Amniotic epithelial cell (primary cell): ENCODE measurements around the gene HEG1.
A peak's percentile ranks its signal among the peaks of the same experiment; 100 is the strongest.

Source experiments
- DNase-seq: peaks from one replicate; pipeline ENCODE4 v3.0.0-alpha.2; 2010; ENCODE audit warnings: low read depth

Gene HEG1

DNA sequence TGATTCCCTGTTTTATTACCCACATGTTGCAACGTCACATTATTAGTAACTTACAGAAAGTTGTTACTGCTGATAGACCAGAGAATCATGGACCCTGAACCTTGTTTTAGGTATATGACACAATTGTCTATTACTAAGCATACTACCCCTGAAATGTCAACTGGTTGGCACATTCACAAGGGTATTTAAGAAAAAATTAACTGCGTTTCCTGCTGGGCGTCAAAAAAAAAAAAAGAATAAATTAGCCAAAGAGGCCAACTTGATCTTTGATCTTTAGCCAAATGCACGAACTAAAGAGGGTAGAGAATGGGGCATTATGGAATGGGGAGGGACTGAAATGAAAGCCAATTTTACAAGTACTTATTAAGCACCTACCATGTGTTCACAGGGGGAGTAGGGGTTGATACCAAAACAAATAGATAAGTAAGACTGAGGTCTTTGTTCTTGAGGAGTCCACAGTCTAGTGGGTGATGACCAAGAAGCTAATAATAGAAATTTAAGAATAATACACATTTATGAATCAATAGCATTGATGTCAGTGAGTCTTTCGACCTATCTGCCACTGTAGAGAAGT lies 103.4 kb downstream of the HEG1 start:
- DNase-seq: no peak

DNA sequence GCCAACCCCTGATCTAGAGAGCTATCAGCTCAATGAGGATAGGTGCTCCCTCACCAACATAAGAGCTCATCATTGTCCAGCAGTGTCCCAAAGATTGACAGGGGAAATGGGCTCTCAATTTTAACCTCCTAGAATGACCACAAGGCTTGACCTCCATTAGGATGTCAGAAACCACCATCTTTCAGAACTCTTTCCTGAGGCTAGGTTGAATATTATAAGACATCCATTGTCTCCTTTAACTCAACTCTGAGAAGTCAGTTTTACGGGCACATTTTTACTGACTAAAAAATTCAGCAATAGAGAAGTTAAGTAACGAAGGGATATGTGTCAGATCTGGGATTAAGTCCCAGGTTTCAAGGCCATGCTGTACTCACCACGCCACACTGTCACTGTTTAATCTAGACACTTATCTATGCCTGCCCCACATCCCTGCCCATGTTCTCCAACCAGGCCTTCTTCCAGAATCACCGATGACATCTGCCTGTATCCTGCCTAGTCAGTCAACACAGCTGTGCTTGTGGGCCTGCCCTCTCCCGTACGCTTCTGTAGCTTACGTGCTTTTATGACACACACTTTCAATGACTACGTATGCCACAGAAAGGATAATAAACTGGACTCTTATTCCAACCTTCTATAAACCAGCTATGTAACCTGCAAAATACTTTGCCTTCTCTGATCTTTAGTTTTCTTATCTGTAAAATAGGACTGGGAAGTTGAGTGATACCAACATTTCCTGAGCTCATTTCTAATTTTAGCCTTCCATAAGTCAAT lies 104.1 kb downstream of the HEG1 start:
- peak; percentile 49 for DNase-seq

DNA sequence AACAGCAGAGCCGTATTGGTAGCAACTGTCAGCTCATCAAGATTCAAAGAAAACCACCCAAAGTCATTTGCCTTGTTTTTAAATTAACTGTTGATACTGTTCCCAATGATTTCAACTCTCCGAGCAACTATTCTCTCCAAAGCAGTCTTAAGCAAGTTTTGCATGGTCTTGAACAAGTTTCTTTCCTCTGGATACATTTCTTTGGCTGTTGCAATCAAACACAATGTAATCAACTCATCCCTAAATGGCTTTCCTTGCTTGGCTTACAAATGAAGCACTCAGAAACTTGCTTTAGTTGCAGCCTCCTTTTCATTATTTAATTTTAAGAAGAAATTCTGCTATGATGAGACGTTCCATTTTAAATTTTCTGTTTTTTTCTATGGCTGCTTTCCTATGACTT lies 105.8 kb downstream of the HEG1 start:
- no peak for DNase-seq

DNA sequence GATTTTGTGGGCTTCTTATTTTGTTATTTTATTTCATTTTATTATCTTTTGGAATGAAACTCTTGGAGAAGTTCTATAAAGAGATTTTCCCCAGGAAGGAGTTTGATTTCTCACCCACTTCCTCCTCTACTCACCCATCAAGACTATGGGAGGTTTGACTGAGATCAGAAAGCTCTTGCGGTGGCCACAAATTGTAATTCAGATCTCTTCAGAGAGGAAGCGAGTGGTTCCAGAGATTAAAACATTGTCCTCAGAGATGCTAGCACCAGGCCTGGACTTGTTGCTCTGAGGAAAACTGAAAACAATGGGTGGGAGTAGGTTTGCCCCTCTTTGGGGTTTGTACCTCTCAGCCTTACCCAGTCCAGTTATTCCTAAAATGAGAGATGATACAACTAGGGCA lies 113.2 kb downstream of the HEG1 start:
- no peak for DNase-seq

DNA sequence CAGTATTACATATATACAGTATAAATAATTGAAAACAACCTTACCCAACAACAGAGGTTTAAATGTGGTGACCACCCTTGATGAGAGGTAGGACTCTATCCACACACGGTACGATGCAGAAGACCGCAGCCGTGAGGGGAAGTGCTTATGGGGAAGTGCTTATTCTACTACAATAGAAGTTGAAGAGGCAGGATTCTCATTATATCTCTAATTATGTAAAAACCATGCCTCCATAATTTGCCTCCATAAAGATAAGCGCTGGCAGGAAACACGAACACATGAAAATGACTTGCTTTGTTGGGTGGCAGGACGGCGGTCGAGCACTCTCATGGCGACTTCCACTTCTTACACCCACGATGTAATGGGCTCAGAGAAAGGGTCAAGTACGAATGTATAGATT lies 114.0 kb downstream of the HEG1 start:
- no peak for DNase-seq

DNA sequence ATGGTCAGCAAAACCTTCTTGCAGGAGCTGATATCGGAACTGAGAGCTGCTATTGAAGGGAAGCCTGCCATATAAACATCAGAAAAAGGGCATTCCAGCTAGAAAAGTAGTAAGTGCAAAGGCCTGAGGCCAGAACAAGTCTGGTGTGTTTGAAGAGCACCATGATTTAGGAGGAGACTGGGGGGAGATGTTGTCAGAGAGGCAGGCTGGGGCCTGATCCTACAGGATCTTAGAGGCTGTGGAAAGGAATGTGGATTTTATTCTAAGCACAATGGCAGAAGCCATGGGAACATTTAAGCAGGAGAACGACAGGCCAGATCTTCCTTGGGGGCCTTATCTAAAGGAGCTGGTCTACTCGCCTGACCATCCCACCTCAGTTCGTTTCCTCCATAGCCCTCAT lies 116.1 kb downstream of the HEG1 start:
- no peak for DNase-seq

DNA sequence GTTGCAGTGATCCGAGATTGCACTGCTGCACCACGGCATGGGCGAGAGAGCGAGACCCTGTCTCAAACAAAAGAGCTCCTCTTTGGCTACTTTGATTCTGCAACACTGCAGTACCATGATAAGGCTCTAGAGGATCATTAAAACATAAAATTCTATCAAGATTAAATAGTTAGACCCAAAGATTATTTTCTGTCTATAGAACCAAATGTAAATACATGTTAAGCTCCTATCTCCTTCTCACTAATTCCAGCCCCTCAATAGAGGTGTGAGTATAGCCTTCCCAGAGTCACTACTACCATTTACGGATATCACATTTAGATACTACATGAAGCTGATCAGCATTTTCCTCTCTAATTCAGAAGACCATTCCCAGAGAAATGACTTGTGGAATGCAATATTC lies 116.9 kb downstream of the HEG1 start:
- DNase-seq: no peak

DNA sequence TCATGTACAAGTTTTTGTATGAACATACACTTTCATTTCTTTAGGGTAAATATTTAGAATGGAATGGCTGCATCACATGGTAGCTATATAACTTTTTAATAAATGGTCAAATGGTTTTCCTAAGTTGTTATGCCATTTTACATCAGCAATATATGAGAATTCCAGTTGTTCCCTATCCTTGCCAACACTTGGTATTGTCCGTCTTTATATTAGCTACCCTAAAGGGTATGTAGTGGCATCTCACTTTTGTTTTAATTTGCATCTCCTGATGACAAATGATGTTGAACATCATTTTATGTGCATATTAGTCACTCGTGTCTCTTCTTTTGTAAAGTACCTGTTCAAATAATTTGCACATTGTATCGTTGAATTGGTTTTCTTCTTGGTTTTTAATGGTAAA lies 118.7 kb downstream of the HEG1 start:
- DNase-seq: no peak

DNA sequence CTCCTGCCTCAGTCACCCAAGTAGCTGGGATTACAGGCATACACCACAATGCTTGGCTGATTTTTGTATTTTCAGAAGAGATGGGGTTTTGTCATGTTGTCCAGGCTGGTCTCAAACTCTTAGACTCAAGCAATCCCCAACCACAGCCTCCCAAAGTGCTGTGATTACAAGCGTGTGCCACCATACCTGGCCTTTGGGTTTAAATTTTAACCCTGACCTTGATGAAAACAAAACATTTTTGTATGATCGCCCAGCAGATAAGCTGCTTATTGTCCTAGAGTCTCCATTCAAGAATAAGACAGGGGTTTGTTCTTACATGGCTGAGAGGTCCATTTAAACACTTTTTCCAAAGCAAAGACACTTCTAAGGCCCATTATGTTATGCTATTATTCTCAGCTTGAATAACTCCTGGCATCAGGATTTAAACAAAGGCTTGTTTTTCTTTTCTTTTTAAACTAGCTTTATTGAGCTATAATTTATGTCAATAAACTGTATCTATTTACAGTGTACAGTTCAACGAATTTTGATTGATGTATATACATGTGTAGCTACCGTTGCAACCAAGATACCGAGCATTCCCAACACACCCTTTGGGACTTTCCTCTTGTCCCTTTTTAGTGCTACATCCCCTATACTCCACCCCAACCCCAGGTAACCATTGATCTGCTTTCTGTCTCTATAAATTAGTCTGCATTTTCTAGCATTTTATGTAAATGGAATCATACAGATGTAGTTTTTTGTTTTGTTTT lies 119.8 kb downstream of the HEG1 start:
- no peak for DNase-seq

DNA sequence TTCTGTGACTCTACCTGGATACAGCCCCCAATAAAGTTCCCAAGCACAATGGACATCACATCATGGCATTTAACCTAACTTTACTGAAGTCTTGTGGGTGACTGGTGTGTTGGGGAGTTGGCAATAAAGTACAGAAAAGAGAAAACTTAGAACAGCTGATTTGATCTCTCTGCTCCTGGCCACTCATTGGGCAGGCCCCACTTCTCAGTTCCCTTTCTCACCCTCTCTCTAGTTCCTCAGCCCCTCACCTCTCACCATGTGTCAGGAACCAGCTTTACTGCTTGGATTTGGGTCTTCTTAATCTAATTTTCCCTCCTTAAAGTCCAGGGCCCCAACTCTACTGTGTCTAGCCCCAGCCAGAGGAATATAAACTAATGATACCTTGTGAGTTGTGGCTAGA lies 120.5 kb downstream of the HEG1 start:
- DNase-seq: no peak

DNA sequence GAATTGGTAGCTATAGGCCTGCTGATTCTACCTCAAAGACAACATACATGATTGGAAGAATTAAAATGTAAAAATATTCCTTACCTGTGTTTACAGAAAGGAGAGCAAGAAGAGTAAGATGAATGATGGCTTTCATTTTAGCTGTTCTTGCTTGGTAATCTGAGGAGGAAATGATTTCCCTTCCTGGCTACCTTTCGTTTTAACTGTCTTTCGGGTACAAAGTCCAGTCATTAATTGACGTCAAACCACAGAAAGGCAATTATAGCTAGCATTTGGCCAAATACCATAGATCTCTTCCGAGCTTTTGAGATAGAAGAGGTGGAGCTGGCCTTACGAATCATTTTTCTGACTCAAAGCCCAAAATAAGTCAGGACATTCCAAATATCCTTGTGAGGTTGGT lies 121.2 kb downstream of the HEG1 start, which contains the start of gene MUC13:
Gene MUC13, minus strand, starts transcription at position 175 of the 400 bp plus-strand sequence. Its CDS starts 39 bp downstream, at position 136.
- DNase-seq: no peak

DNA sequence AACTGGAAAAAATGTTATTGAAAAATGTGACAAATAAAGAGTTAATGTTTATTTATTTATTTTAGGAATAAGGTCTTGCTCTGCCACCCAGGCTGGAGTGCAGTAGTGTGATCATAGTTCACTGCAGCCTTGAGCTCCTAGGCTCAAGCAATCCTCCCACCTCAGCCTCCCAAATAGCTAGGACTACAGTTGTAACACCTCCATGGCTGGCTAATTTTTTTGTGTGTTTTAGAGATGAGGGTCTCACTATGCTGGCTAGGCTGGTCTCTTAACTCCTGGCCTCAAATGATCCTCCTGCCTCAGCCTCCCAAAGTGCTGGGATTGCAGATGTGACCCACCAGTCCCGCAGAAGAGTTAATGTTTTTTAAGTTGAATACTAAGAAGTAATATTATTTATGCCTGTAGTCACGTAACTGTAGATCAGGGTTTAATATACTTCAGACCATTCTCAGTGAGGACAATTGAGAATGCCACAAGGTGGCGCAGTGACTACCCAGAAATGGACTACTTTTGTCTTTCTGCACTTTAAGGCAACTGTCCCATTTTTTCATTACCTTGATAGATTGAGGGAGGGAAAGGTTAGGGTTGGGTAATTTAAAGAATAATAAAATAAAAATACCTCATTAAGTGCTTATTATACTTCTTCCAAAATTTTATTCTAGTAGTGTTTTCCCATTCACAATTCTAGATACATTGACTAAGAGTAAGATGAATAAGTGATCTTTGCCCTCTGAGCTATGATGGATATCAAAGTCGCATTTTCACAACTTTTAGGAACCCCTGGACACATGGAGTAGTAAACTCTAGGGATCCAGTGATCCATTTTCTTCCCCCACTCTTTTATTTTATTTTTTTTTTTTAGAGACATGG lies 127.2 kb downstream of the HEG1 start:
- DNase-seq: peak; percentile 64

DNA sequence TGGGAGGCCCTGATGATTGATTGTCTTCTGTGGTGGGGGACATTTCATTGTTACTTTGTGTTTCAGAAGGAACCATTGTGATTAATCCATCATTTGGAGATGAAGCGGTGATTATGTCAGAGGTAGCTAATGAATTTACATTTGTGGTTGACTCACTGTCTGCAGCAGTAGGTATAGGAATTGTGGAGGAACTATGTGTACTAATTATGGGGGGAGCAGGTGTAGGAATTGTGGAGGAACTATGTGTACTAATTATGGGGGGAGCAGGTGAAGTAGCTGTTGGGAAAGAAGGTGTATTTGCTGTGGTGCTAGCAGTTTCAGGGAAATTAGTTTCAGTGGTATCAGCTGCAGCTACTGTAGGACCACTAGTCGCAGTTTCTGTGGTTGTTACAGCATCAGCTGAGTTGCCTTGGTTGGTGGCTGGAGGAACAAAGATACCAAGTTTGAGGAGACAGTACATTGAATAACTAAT lies 128.2 kb downstream of the HEG1 start:
- no peak for DNase-seq

DNA sequence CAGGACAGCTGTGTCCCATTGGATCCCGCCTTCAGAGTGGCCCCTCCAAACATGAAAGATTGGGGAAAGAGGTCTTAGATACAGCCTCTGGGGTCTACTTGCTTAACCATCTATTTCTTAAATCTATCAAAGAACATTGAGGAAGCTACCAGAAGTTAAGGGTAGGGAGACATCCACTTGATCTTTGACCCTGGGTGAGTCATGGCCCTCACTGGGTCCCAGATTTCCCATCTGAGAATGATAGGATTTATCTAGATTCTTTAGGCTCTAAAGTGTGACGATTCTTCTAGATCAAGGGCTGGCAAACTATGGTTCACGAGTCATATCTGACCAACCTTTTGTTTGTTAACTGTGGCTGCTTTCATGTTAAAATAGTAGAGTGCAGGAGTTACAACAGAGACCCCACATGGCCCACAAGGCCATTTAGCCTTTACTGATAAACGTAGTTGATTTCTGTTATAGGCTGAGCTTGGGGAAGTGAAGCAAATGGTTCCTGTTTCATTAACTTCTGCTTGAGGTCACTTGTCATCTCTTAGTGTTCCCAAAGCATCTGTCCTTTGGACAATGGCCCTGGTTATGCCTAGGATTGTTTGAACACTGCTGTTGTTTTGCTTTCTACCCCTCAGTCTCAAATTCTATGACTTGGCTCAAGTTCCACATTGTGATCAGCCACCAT lies 129.2 kb downstream of the HEG1 start:
- peak; percentile 19 for DNase-seq

DNA sequence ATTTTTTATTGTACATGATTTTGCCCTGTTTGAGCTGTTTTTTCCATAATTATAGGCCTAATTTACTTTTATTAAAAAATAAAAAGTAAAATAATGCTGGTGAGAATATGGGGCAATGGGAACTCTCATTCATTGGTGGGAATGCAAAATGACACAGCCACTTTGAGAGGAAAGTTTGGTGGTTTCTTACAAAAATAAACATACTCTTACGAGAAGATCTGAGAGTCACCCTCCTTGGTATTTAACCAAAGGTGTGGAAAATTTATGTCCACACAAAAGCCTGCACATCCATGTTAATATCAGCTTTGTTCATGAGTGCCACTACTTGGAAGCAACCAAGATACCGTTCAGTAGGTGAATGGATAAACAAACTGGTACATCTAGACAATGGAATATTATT lies 131.1 kb downstream of the HEG1 start:
- DNase-seq: no peak

DNA sequence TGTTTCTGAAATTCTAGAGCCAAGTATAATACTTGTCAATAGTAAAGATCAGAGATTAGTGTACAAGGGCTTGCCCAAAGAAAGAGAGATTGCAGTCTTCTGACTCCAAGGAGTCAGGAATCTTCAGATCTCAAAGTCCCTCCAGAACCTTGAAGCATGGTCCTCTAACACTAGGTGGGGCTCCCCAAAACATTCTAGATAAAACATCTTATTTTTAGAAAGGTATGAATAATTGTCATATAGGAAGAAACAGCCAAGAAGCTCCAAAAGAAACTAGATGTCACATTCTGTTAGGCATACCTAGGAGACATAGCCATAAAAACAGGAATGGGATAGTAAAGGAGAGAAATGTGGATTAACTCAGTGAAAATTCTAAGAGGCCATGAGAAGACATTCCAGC lies 132.0 kb downstream of the HEG1 start:
- no peak for DNase-seq

DNA sequence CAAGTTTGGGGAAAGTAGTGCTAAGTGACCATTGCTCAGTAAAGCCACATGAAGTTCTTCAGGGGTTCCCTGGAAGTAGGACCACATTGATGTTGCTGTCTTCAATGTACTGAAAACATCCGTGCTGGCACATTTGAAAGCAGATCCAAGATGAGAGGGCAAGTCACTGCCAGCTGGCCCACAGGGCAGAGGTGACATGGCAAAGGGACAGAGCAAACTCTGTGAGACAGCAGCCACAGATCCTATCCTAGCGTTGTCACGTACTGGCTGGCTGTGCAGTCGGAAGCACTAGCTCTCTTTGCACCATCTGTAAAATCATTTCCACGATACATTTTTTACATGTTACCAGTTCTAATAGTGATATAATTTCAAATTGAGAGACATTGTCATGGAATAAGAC lies 135.1 kb downstream of the HEG1 start:
- DNase-seq: no peak

DNA sequence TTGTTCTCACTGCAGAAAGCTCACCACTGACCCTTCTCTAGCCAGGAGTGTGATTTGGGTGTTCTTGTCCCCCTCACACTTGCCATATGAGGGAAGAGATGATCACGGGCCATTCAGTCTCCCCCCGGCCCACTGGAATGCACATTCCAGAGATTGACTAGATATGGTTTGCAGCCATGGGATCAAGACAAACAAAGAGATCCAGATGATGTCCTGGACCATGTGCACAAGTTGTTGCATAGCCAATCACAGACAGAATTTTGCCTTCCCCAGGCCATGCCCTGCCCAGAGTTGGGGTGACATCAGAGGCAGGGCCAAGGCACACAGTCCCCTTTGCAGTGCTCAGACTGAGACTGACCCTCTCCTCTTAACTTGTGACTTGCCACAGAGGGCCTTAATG lies 136.0 kb downstream of the HEG1 start:
- peak; percentile 19 for DNase-seq

DNA sequence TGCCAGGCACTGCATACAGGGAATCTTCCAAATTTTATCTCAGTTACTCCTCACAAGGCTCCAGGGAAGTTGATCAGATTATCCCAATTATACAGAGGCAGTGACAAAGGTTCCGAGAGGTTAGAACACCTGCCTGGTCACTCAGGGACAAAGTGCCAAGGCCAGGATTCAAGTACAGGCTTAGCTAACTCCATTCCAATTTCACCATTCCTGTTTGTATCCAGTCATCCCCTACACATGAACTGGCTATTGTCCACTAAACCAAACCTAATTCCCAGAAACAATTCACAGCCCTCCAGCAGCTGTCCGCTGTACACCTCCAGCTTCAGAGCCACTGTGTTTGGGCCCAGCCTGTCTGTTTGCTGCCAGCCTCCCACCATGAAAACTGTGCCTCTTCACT lies 137.3 kb downstream of the HEG1 start:
- no peak for DNase-seq

DNA sequence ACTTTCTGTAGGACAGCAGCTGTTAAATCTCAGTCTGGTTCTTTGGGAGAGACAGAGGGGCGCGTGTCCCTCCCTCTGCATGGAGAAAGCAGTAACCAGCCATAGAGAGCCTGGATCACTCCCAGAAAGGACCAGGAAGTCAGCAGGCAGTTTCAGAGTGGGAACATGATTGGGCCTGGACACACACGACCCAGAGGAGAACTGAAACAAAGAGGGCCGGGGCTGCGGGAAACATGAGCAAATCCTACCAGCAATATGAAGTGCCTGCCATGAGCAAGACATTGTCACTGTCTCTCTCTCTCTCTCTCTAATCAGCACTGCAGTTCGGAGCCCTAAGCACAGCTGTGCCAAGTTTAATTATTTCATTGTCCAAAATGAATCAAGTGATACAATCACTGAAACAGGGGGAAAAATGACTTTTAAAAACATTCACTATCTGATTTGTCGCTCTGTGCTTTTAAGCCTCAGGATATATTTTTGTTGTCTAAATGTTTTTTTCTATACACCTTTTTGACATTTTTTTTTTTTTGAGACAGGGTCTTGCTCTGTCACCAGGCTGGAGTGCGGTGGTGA lies 138.9 kb downstream of the HEG1 start:
- DNase-seq: no peak
